WTC11 (cell line): ENCODE data around the gene CPNE4. TPM values are rescaled to one million over a fixed set of nuclear protein-coding genes. Genes with fewer than 3 reads are reported as not detected.

ENCODE experiments used
- ATAC-seq: fragments of 200-7000 bp; cut with Tn5 transposase; 2 replicates; pipeline ENCODE4 v1.10.0; 2021; ENCODE audit warnings: mild to moderate bottlenecking, moderate library complexity
- CTCF ChIA-PET: fragments of 300-600 bp; sonication (Branson Sonifier 250); formaldehyde crosslinking; loops from one replicate; lab custom pipeline; 2021; ENCODE audit warnings: antibody characterized with exemption; lab: Charles Lee
- POLR2A ChIA-PET: fragments of 350-600 bp; sonication (Branson Sonifier 250); formaldehyde crosslinking; loops from one replicate; lab custom pipeline; 2021; ENCODE audit warnings: antibody characterized with exemption; lab: Charles Lee
- DNase-seq: peaks from one replicate; pipeline ENCODE4 v3.0.0; 2021; ENCODE audit warnings: low spot score
- H3K27ac Mint-ChIP-seq: 2 replicates; pipeline ENCODE4 v1.8.0; 2021; ENCODE audit warnings: mixed read lengths
- H3K27me3 Mint-ChIP-seq: 2 replicates; pipeline ENCODE4 v1.8.0; 2021; ENCODE audit warnings: low read depth, mild to moderate bottlenecking, moderate library complexity, mixed read lengths
- H3K36me3 Mint-ChIP-seq: 2 replicates; pipeline ENCODE4 v1.8.0; 2021; ENCODE audit warnings: mixed read lengths
- H3K4me1 Mint-ChIP-seq: 2 replicates; pipeline ENCODE4 v1.8.0; 2022; ENCODE audit warnings: mixed read lengths
- H3K4me3 Mint-ChIP-seq: 2 replicates; pipeline ENCODE4 v1.8.0; 2021; ENCODE audit warnings: mild to moderate bottlenecking, moderate library complexity, mixed read lengths
- H3K9me3 Mint-ChIP-seq: 2 replicates; pipeline ENCODE4 v1.8.0; 2021; ENCODE audit warnings: mixed read lengths
- ATF1 ChIP-seq: sonication (generic); formaldehyde crosslinking; IDR thresholded peaks from 2 replicates; pipeline ENCODE4 v1.8.1; 2023; ENCODE audit warnings: mild to moderate bottlenecking, moderate library complexity, missing genetic modification reagents
- ATF2 ChIP-seq: sonication (generic); formaldehyde crosslinking; IDR thresholded peaks from 2 replicates; pipeline ENCODE4 v1.8.1; 2022; ENCODE audit warnings: low read depth, missing genetic modification reagents, borderline replicate concordance
- CBFB ChIP-seq: sonication (generic); formaldehyde crosslinking; IDR thresholded peaks from 2 replicates; pipeline ENCODE4 v1.8.1; 2022; ENCODE audit warnings: mild to moderate bottlenecking, low read depth, missing genetic modification reagents
- CDX4 ChIP-seq: fragments of 250-450 bp; sonication (Bioruptor Pico); IDR thresholded peaks from 2 replicates; pipeline ENCODE4 v1.9.0; 2021; ENCODE audit warnings: moderate library complexity, mild to moderate bottlenecking, inconsistent platforms, borderline replicate concordance
- ETV6 ChIP-seq: sonication (generic); formaldehyde crosslinking; IDR thresholded peaks from 2 replicates; pipeline ENCODE4 v1.8.1; 2022; ENCODE audit warnings: mild to moderate bottlenecking, missing genetic modification reagents
- GRHL2 ChIP-seq: fragments of 250-450 bp; sonication (Bioruptor Pico); IDR thresholded peaks from 2 replicates; pipeline ENCODE4 v1.8.0; 2022; ENCODE audit warnings: mild to moderate bottlenecking, moderate library complexity; ENCODE audit not compliant: insufficient replicate concordance, severe bottlenecking
- MAX ChIP-seq: sonication (generic); formaldehyde crosslinking; IDR thresholded peaks from 2 replicates; pipeline ENCODE4 v1.8.0; 2022; ENCODE audit warnings: mild to moderate bottlenecking, missing genetic modification reagents
- MLX ChIP-seq: sonication (generic); formaldehyde crosslinking; IDR thresholded peaks from 2 replicates; pipeline ENCODE4 v1.8.1; 2023; ENCODE audit warnings: mild to moderate bottlenecking, missing genetic modification reagents, moderate library complexity
- NFYB ChIP-seq: sonication (generic); formaldehyde crosslinking; conservative IDR thresholded peaks from 2 replicates; pipeline ENCODE4 v1.8.0; 2022; ENCODE audit warnings: low read depth, missing genetic modification reagents
- NR1H2 ChIP-seq: sonication (generic); formaldehyde crosslinking; IDR thresholded peaks from 2 replicates; pipeline ENCODE4 v1.9.0; 2021; ENCODE audit warnings: mild to moderate bottlenecking, moderate library complexity, missing genetic modification reagents
- NR2C2 ChIP-seq: sonication (generic); formaldehyde crosslinking; IDR thresholded peaks from 2 replicates; pipeline ENCODE4 v1.8.0; 2022; ENCODE audit warnings: mild to moderate bottlenecking, missing genetic modification reagents
- OVOL2 ChIP-seq: fragments of 250-450 bp; sonication (Bioruptor Pico); IDR thresholded peaks from 2 replicates; pipeline ENCODE4 v1.9.0; 2021; ENCODE audit warnings: mild to moderate bottlenecking, borderline replicate concordance
- PREB ChIP-seq: sonication (generic); formaldehyde crosslinking; IDR thresholded peaks from 2 replicates; pipeline ENCODE4 v1.8.1; 2022; ENCODE audit warnings: mild to moderate bottlenecking, missing genetic modification reagents, moderate library complexity, borderline replicate concordance
- RELA ChIP-seq: sonication (generic); formaldehyde crosslinking; IDR thresholded peaks from 2 replicates; pipeline ENCODE4 v1.8.1; 2022; ENCODE audit warnings: missing genetic modification reagents, mild to moderate bottlenecking, borderline replicate concordance
- SP1 ChIP-seq: sonication (generic); formaldehyde crosslinking; conservative IDR thresholded peaks from 2 replicates; pipeline ENCODE4 v1.8.1; 2022; ENCODE audit warnings: missing genetic modification reagents
- USF1 ChIP-seq: sonication (generic); formaldehyde crosslinking; IDR thresholded peaks from 2 replicates; pipeline ENCODE4 v1.8.0; 2022; ENCODE audit warnings: mild to moderate bottlenecking, missing genetic modification reagents
- ZBTB43 ChIP-seq: sonication (generic); formaldehyde crosslinking; IDR thresholded peaks from 2 replicates; pipeline ENCODE4 v1.8.1; 2023; ENCODE audit warnings: mild to moderate bottlenecking, missing genetic modification reagents
- ZNF263 ChIP-seq: sonication (generic); formaldehyde crosslinking; IDR thresholded peaks from 2 replicates; pipeline ENCODE4 v1.8.1; 2022; ENCODE audit warnings: low read depth, mild to moderate bottlenecking, moderate library complexity, missing genetic modification reagents
- ZNF423 ChIP-seq: fragments of 250-450 bp; sonication (Bioruptor Pico); IDR thresholded peaks from 2 replicates; pipeline ENCODE4 v2.1.2; 2022; ENCODE audit warnings: mild to moderate bottlenecking, moderate library complexity
- ZNF512 ChIP-seq: sonication (generic); formaldehyde crosslinking; IDR thresholded peaks from 2 replicates; pipeline ENCODE4 v1.8.1; 2022; ENCODE audit warnings: missing genetic modification reagents, borderline replicate concordance
- total RNA-seq: library from RNA; stranded (reverse); gene quantifications from 3 replicates; pipeline ENCODE4 v1.2.3, GENCODE V29; 2021

CPNE4 gene
- total RNA-seq, 1 experiment from 2014 or later = 2.4 TPM

- TF ChIP-seq ATF2 (no peak), PREB (CRISPR knock-in tag) (no peak)
Measured at GRCh38 chr3:131957980-131958379, 76.8 kb downstream of the CPNE4 start (continued).

- ChIA-PET POLR2A (no interaction called here), CTCF (interaction anchor here (0.8 to 2.0 kb wide), 3 partner anchors 65 to 162 kb away, joined by 5 to 10 read pairs (median 6); partner anchors contain the start of gene CPNE4)
- peaks cover 19% of the 10 kb centered on the region for H3K9me3 Mint-ChIP-seq
- H3K27me3 Mint-ChIP-seq = no peaks in the 10 kb centered on the region; the same call in 1 of the 2 replicates
- peak overlapping the region; percentile 3; the same call in 1 of the 2 replicates for H3K27ac Mint-ChIP-seq
- peaks cover 19% of the 10 kb centered on the region for H3K4me1 Mint-ChIP-seq
- peak; percentile 13; the same call in 1 of the 2 replicates for ATAC-seq
- DNase-seq = no peak
- peaks cover 8% of the 10 kb centered on the region; the same call in 1 of the 2 replicates for H3K36me3 Mint-ChIP-seq
- H3K4me3 Mint-ChIP-seq = no peak overlapping the region
- TF ChIP-seq ETV6 (CRISPR knock-in tag) (no peak), ATF1 (no peak), CBFB (CRISPR knock-in tag) (no peak), MLX (CRISPR knock-in tag) (no peak), RELA (no peak), OVOL2 (CRISPR knock-in tag) (no peak), NFYB (CRISPR knock-in tag) (no peak), ZNF423 (CRISPR knock-in tag) (no peak), ZNF512 (CRISPR knock-in tag) (no peak), CDX4 (CRISPR knock-in tag) (no peak), ZBTB43 (CRISPR knock-in tag) (no peak), USF1 (no peak), NR2C2 (CRISPR knock-in tag) (no peak), ZNF263 (CRISPR knock-in tag) (no peak), GRHL2 (CRISPR knock-in tag) (no peak), SP1 (CRISPR knock-in tag) (no peak), NR1H2 (no peak), MAX (CRISPR knock-in tag) (no peak)
Measured at GRCh38 chr3:131957511-131957910, 77.3 kb downstream of the CPNE4 start.
